Measurements from ENCODE around the gene FAM171A2.
"Not testable (repeated sequence)": the region's sequence is repeated elsewhere in the genome, so short reads cannot be mapped to it uniquely, and the experiment has no call there.

The FAM171A2 gene

DNA sequence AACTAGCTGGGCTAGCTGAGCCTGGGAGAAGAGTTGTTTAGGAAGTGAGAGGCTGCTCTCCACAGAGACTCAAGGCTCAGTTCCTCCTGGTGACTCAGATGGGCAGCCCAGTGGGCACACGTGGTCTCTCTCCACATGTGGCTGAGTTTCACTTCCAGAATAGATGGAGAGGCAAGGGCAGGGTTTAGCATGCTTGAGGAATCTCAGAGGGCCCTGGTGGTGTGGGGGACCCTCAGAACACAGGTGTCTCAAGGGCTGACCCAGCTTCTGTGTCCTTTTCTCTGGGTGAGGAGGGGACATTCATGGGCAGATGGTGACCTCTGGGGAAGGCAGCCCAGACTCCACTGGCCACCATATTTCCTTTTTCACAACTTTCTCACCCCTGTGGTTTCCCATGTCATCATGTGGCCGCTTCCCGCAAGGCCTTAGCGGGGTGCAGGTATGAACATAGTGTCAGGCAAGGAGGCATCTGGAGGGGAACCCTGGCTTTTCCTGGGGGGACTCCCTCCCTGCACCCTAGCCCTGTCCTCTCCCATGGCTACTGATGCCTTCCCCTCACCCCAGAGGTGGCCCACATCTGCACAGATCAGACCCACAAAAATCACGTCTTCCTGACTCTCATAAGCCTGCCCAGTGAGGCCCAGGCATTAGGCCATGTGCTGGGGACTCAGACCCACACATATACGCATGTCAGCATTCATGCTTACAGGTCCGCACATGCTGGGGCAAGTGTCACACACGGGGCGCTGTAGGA is 15.2 kb downstream of the FAM171A2 start:
- no peaks in the 10 kb centered on the region for H3K27me3 ChIP-seq (replicated peaks; ENCODE audit: control insufficient read depth, insufficient read depth, low read length)
- peak; percentile 85 for DNase-seq (ENCODE audit: extremely low read depth, insufficient read length)
- TF ChIP-seq, protein P1, sequence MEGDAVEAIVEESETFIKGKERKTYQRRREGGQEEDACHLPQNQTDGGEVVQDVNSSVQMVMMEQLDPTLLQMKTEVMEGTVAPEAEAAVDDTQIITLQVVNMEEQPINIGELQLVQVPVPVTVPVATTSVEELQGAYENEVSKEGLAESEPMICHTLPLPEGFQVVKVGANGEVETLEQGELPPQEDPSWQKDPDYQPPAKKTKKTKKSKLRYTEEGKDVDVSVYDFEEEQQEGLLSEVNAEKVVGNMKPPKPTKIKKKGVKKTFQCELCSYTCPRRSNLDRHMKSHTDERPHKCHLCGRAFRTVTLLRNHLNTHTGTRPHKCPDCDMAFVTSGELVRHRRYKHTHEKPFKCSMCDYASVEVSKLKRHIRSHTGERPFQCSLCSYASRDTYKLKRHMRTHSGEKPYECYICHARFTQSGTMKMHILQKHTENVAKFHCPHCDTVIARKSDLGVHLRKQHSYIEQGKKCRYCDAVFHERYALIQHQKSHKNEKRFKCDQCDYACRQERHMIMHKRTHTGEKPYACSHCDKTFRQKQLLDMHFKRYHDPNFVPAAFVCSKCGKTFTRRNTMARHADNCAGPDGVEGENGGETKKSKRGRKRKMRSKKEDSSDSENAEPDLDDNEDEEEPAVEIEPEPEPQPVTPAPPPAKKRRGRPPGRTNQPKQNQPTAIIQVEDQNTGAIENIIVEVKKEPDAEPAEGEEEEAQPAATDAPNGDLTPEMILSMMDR (IDR thresholded peaks at IDR 0.05; ENCODE audit: insufficient read depth, low read length, poor library complexity, severe bottlenecking) = no peak
- H3K4me3 ChIP-seq (replicated peaks; ENCODE audit: low read depth, low read length) = 0 out of 2 replicates have a peak overlapping the region, but pooled peaks have one; percentile 6
- peaks cover 33% of the 10 kb centered on the region for H3K36me3 ChIP-seq (ENCODE audit: control insufficient read depth, insufficient read depth, low read length)

DNA sequence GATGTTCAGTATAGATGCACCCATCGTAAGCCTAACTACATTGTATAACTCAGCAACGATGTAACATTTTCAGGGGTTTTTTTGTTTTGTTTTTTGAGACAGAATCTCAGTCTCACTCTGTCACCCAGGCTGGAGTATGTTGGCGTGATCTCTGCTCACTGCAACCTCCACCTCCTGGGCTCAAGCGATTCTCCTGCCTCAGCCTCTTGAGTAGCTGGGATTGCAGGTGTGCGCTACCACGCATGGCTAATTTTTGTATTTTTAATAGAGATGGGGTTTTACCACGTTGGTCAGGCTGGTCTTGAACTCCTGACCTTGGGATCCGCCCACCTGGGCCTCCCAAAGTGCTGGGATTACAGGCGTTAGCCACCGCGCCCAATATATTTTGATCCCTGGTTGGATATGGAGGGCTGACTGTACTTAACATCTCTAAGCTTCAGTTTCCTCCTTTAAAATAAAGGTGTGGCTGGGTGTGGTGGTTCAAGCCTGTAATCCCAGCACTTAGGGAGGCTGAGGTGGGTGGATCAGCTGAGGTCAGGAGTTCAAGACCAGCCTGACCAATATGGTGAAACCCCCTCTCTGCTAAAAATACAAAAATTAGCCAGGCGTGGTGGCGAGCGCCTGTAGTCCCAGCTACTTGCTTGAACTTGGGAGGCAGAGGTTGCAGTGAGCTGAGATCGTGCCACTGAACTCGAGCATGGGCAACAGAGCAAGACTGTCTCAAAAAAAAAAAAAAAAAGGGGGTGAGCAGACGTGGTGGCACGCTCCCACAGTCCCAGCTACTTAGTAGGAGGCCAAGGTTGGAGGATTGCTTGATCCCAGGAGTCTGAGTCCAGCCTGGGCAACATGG is 16.2 kb downstream of the FAM171A2 start:
- H3K4me3 ChIP-seq (replicated peaks; ENCODE audit: low read depth, low read length) = peak overlapping the region; percentile 66
- peaks cover 28% of the 10 kb centered on the region for H3K36me3 ChIP-seq (ENCODE audit: control insufficient read depth, insufficient read depth, low read length)
- peak; percentile 74 for DNase-seq (ENCODE audit: extremely low read depth, insufficient read length)
- not testable (repeated sequence) for H3K27me3 ChIP-seq (replicated peaks; ENCODE audit: control insufficient read depth, insufficient read depth, low read length)

DNA sequence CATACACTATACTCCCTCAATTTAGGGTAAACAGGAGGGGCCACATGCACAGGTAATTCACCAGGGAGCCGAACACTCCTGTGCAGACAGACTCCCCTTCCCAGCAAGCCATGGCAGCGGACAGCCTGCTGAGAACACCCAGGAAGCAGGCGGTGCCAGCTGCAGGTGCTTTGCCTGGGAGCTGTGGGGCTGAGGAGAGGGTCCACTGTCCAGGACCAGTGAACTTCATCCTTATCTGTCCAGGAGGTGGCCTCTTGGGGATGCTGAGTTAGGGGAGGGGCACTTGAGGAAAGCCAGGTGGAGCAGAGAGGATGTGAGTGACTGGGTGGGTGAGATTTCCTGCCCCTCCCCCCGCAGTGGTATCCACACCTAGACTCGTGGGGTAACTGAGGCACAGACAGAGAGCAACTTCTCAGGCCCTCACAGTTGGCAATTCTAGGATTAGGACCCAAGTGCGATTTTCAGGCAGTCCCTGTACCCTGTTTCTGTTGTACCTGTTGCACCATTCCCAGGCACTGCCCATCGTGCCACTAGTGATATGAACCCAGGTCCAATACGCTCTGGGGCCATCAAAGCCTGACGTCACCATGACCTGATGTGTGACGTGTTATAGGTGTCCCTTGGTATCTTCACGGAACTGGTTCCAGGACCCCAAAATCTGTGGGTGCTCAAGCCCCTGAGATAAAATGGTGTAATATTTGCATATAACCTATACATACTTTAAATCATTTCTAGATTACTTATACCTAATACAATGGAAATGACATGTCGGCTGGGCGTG is 17.4 kb downstream of the FAM171A2 start:
- no peaks in the 10 kb centered on the region for H3K27me3 ChIP-seq (replicated peaks; ENCODE audit: control insufficient read depth, insufficient read depth, low read length)
- peak overlapping the region; percentile 66 for H3K4me3 ChIP-seq (replicated peaks; ENCODE audit: low read depth, low read length)
- TF ChIP-seq, protein P1 (IDR thresholded peaks at IDR 0.05; ENCODE audit: insufficient read depth, low read length, poor library complexity, severe bottlenecking) = no peak

DNA sequence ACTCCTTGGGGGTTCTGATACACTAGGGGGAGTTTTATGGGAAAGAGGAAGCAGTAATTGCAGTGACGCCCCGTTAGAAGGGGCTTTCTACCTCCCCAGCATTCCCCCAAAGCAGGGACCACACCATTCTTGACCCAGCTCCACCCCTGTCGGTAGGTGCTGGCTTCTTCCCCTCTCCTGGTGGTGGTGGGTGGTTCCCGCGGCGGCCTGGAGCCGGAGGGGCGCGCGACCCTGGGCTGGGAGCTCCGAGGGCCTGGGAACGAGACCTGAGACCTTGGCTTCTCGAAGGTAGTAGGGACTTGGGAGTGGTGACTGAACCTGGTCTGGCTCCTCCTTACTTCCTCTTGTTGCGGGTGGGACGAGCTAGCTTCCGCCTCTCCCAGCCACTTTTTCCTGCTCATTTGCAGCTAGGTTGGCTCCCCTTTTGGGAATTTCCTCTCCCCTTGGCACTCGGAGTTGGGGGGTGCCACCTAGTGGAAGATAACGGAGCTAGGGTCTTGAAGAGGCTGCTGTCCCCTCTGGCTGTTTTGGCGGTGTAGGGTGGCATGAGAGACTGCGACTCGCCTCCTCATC is 18.1 kb downstream of the FAM171A2 start:
- peak; percentile 68 for DNase-seq (ENCODE audit: extremely low read depth, insufficient read length)
- TF ChIP-seq, protein P1 (IDR thresholded peaks at IDR 0.05; ENCODE audit: insufficient read depth, low read length, poor library complexity, severe bottlenecking) = peak; percentile 74
- peak overlapping the region; percentile 66 for H3K4me3 ChIP-seq (replicated peaks; ENCODE audit: low read depth, low read length)
- H3K27me3 ChIP-seq (replicated peaks; ENCODE audit: control insufficient read depth, insufficient read depth, low read length) = no peaks in the 10 kb centered on the region
- peaks cover 9% of the 10 kb centered on the region for H3K36me3 ChIP-seq (ENCODE audit: control insufficient read depth, insufficient read depth, low read length)

More for the DNA sequence above, 17.4 kb downstream of the FAM171A2 start:
- H3K36me3 ChIP-seq (ENCODE audit: control insufficient read depth, insufficient read depth, low read length) = peaks cover 16% of the 10 kb centered on the region
- no peak for DNase-seq (ENCODE audit: extremely low read depth, insufficient read length)

DNA sequence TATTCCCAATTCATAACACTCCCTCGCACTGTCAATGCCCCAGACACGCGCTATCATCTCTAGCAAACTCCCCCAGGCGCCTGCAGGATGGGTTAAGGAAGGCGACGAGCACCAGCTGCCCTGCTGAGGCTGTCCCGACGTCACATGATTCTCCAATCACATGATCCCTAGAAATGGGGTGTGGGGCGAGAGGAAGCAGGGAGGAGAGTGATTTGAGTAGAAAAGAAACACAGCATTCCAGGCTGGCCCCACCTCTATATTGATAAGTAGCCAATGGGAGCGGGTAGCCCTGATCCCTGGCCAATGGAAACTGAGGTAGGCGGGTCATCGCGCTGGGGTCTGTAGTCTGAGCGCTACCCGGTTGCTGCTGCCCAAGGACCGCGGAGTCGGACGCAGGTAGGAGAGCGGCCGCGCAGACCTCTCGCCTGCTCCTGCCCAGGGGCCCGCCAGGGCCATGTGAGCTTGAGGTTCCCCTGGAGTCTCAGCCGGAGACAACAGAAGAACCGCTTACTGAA is 18.7 kb downstream of the FAM171A2 start, which contains the start of gene GRN:
Gene GRN (plus strand): TSS at position 364 of the 515 bp plus-strand sequence. CDS start 3,863 bp downstream, outside the sequence.
- Histone ChIP-seq H3K27me3 (replicated peaks; ENCODE audit: control insufficient read depth, insufficient read depth, low read length) (no peaks in the 10 kb centered on the region), H3K4me3 (replicated peaks; ENCODE audit: low read depth, low read length) (peak within 1 kb of the TSS; percentile 66), H3K36me3 (ENCODE audit: control insufficient read depth, insufficient read depth, low read length) (peaks cover 6% of the 10 kb centered on the region)
- DNase-seq (ENCODE audit: extremely low read depth, insufficient read length) = peak; percentile 88
- TF ChIP-seq, protein P1 (IDR thresholded peaks at IDR 0.05; ENCODE audit: insufficient read depth, low read length, poor library complexity, severe bottlenecking) = no peak
